ENCODE measurements around the gene MTMR2.
"Not testable (repeated sequence)": the region's sequence is repeated elsewhere in the genome, so short reads cannot be mapped to it uniquely, and the experiment has no call there.

MTMR2 gene

GRCh38 chr11:95883381-95883780 is 40.5 kb downstream of the MTMR2 start:
- no peak for DNase-seq

GRCh38 chr11:95877291-95877690 is 46.6 kb downstream of the MTMR2 start:
- no peak for DNase-seq

DNA sequence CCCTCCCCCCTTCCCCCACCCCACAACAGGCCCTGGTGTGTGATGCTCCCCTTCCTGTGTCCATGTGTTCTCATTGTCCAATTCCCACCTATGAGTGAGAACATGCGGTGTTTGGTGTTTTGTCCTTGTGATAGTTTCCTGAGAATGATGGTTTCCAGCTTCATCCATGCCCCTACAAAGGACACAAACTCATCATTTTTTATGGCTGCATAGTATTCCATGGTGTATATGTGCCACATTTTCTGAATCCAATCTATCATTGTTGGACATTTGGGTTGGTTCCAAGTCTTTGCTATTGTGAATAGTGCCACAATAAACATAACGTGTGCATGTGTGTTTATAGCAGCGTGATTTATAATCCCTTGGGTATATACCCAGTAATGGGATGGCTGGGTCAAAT is 53.0 kb downstream of the MTMR2 start:
- DNase-seq: not testable (repeated sequence)

- no peak for DNase-seq
Measured at GRCh38 chr11:95867105-95867504, 56.8 kb downstream of the MTMR2 start.

DNA sequence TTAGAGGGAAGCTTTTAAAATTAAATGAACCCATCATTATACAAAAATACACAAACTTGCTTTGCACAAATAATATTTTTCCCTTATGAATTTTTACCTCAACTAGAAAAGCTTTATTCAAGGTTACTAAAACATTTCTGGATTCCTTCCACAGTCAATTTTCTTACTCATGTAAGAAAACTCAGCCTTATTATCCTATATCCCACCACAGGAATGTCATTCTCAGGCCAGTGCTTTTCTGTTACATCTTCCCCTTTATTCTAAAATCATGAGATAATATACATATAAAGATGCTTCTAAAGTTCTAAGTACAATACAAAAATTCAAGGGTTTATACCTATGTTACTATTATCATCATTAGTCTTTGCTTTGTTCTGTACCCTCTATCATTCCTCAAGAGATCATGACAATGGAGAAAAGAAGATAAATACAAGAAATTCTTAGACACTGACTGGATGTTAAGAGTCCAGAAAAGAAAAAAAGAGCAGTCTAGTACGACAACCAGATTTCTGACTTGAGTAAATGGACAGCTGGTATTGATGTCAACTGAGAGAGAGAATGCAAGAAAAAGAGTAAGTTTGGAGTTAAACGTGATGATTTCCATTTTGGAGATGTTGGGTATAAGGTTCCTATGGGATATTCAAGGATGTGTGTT is 60.3 kb downstream of the MTMR2 start:
- no peak for DNase-seq

GRCh38 chr11:95860024-95860423 is 63.9 kb downstream of the MTMR2 start:
- not testable (repeated sequence) for DNase-seq

GRCh38 chr11:95854362-95854761 is 69.5 kb downstream of the MTMR2 start:
- DNase-seq: not testable (repeated sequence)

GRCh38 chr11:95853862-95854261 is 70.0 kb downstream of the MTMR2 start:
- DNase-seq: no peak

DNA sequence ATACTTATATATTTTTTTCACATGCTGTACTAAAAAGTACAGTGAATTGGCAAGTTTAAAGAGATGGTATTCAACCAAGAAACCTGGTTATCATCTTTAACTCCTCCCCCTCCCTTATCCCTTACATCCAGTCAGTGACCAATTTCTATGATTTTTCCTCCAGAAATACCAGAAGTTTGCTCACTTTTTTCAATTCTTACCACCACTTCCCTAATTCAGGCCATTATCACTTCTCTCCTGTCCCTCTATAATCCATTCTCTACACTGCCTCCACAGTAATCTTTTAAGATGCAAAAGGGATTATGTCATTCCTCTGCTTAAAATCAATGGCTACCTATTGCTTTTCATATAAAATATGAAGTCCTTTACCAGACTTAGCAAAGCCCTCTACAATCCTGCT is 70.8 kb downstream of the MTMR2 start:
- no peak for DNase-seq

GRCh38 chr11:95850137-95850536 is 73.8 kb downstream of the MTMR2 start:
- no peak for DNase-seq

DNA sequence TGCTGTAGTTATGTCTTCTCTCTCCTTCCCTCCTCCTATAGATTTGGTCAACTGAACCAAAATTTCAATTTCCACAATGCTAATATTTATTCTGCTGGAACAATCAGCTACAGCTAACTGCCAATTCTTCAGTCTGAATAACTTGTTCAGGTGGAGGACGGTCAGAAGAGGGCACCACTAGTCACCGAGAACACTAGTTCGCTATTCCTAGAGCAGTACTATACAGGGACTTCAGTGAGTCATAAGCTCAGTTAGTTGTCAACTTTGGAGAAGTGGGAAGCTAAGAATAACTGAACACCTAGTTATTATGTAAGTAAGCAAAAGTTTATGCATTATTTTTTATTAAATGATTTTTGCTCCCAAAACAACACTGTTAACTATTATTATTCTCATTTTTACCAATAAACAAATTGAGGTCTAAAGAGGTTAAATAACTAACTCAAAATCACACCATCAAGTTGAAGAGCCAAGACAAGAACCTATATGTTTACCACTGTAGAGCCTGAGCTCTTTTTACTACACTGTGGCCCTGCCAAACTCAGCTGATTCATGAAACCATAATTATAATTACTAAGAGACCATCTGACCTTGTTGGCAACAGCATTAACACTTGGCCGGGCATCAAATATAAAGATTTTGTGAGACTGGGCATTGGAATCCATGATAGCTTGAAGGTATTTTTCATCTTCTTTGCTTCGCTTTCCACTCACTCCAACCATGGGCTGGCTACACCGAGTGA is 74.7 kb downstream of the MTMR2 start:
- DNase-seq: no peak

DNA sequence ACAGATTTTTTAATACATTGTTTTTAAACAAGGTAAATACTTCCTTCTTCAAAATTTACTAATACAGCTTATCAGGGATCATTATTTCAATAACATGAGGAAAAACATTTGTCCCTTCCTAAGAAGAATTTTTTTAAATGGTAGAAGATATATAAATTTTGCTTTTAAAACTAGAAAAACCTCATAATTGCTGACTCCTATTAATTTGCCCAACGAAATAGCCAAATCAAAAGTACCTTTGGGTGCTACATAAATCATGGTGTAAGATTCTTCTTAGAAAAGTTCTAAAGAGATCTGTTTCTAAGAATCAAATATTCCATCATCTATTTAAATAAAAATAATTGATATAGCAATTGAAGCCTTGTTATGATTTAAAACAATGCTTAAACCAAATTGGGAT is 78.7 kb downstream of the MTMR2 start:
- DNase-seq: no peak

- no peak for DNase-seq
Measured at GRCh38 chr11:95835768-95836488, 88.0 kb downstream of the MTMR2 start.

GRCh38 chr11:95835351-95835750 is 88.6 kb downstream of the MTMR2 start:
- no peak for DNase-seq

DNA sequence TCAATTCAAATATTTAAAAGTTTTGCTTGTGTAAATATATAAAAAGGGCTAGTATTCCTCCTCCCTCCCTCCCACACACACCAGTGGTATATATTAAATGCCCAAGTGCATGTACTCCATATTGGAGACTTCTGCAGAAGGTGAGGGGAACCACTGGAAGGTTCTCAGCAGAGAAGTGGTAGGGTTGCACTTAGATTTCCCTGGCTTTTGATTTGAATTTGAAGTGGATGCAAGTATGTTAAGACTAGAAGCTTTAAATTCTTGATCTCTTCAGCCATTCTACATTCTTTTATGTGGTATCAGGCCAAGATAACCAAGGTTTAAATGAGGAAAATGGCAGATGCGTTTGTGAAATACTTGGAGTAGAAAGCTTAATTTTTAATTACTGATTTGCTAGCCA is 90.5 kb downstream of the MTMR2 start:
- DNase-seq: no peak

- no peak for DNase-seq
Measured at GRCh38 chr11:95832763-95833162, 91.1 kb downstream of the MTMR2 start.

GRCh38 chr11:95831198-95831883 is 92.6 kb downstream of the MTMR2 start:
- no peak for DNase-seq

GRCh38 chr11:95829580-95830259 is 94.2 kb downstream of the MTMR2 start:
- DNase-seq: no peak

GRCh38 chr11:95827696-95828095 is 96.2 kb downstream of the MTMR2 start:
- no peak for DNase-seq

DNA sequence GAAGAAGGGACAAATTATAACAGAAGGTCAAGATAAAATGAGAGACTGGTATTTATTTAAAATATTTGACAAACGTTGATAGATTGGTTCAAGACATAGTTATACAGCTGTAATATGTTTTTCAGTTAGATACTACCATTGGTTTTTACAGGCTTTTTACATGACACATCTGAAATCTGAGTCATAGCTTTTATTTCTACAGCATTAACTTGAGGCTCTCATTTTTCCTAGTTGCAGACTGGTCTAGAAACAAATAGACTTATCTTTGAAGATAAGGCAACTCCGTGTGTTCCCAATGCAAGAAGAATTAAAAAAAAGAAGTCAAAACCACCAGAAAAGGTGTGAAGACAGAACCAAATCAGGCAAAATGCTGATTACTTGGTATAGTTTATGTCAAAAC is 102.3 kb downstream of the MTMR2 start:
- DNase-seq: no peak

GRCh38 chr11:95816037-95816436 is 107.9 kb downstream of the MTMR2 start:
- DNase-seq: no peak

- DNase-seq: not testable (repeated sequence)
Measured at GRCh38 chr11:95811052-95811451, 112.9 kb downstream of the MTMR2 start.

GRCh38 chr11:95806464-95806863 is 117.4 kb downstream of the MTMR2 start:
- DNase-seq: not testable (repeated sequence)
